ENCODE results near the gene NR4A1.

The NR4A1 gene

DNA sequence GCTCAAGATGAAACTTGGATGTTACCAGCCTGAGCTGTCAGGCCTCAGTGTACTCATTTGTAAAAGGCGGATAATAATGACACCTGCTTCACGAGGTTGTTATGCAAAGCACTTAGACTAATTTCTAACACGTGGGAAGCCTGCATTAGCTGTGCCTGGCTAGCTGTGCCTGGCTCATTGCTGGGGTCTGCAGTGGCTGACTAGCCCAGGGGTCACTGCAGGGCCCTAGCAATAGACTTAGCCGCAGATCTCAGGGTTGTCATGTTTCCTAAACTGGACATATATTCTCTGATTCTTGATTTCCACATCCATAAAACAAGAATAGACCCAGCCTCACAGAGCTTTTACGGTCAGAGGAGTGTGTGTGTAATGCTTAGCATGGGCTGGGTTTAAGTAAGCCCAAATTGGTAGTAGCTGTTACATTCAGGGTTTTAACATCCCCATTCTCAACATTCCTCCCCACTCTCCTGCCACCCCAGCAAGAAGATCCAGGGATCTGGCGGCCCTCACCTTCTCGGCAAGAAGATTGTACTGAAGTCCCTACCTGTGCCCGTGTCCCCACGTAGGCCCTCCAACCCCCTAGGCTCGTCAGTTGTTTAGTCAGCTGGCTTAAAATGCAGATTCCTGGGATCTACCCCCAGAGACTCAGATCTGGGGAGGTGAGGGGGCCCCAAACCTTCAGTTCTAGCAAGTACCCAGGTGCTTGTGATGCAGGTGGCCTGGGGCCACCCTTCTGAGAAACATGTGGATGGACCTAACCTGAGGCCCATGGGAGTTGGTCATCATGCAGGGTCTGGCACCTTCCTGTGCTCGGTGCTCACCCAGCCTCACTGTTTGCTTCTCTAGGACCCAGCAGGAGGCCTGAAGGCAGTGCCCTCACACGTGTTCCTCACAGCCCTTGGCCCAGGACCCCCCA lies 8.6 kb downstream of the NR4A1 start:
- no peak for FAIRE-seq

DNA sequence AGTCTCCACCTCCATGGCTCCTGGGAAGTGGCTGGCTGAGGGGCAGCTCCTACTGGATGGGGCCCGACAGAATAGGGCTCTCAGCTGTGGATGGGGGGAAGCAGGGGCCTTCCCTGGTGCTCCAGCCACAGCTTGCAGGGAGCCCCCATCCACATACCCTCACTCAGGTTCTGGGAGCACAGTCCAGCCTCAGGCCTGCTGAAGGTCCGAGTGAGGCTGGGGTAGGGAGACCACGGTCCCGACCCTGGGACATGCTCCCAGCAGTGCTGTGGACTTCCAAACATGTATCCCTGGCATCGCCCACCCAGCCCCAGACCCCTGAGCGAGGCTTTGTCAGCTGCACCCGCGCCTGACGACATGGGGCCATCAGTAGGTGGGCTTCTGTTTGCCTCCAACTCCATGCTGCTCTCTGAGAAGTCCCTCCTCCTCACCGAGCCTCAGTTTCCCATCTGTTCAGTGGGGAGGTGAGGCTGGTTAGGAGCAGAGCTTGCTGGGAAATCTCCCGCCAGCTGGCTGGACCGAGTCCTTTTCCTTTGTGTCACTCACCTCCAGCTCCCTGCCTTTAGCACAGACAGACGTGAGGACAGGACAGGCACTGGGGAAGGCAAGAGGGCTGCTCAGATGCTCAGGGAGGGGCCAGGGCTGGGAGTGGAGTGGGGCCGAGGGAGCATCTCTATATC lies 9.4 kb downstream of the NR4A1 start:
- no peak for FAIRE-seq

DNA sequence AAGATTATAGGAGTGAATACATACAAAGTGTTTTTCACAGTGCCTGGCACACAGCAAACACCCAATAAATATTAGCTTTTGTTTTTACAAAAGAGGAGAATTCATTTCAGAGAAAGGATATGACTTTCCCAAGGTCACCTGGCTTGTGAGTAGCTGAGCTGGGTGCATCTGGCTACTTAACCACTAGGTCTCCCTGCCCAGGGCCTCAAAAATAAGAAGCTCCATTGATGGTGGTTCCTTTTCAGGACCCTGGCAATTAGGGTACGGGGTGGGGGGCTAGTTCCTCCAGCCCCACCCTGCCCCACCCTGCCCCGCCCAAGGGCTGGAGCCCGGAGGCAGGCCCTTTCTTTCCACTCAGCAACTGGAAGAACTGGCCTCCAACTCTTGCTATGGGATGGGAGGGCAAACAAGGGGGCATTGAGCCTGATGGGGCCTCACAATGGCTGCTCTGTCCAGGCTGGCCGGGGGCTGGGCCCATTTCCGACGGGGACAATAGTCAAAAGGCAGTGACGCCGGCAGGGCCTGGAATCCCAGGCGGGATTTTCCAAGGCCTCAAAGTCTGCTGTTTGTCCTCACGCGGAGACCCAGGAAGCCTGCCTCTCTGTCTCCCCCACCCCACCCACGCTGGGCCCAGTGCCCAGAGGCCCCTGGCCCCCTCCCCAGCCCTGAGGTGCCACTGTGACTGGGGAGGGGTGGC lies 10.4 kb downstream of the NR4A1 start:
- FAIRE-seq = no peak

DNA sequence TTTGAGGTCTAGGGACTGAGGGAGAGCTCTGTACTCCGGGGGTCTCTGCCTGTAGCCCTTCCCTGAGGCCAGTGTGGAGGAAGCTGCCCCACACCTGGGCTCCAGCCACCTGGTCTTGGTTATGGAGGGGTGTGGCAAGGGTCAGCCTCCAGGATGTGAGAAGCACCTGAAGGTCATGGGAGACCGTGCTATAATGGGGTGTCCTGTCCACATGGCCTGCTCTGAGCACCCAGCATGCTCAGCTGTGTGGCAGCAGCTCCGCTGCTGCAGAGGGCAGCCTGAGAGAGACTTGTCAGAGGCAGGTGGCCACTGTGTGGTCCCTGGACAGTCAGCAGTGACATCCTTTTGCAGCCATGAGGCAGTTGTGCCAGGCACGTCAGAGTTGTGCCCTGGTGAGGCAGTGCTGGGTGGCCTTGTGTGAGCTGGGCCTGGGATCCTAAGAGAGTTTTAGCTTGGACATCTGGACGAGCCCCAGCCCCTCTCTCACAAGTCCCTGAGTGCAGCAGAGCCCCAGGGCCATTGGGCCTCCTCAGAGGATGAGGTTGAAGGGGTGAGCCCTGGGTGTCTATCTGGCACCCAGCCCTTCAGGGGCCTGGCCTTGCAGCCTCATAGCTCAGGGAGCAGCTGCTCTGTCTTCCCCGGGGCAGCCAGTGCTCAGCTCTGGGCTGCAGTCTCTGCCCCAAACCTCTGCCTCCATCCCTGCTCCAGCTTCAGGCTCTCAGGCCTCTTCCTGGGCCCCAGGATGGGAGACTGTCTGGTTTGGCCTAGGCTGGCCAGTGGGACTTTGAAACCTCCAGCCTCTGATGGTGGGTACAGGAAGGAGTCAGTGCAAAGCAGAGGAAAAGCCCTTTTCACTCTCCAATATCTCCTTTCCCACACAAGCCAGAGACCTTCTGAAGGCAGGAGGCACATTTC lies 11.2 kb downstream of the NR4A1 start:
- no peak for FAIRE-seq

DNA sequence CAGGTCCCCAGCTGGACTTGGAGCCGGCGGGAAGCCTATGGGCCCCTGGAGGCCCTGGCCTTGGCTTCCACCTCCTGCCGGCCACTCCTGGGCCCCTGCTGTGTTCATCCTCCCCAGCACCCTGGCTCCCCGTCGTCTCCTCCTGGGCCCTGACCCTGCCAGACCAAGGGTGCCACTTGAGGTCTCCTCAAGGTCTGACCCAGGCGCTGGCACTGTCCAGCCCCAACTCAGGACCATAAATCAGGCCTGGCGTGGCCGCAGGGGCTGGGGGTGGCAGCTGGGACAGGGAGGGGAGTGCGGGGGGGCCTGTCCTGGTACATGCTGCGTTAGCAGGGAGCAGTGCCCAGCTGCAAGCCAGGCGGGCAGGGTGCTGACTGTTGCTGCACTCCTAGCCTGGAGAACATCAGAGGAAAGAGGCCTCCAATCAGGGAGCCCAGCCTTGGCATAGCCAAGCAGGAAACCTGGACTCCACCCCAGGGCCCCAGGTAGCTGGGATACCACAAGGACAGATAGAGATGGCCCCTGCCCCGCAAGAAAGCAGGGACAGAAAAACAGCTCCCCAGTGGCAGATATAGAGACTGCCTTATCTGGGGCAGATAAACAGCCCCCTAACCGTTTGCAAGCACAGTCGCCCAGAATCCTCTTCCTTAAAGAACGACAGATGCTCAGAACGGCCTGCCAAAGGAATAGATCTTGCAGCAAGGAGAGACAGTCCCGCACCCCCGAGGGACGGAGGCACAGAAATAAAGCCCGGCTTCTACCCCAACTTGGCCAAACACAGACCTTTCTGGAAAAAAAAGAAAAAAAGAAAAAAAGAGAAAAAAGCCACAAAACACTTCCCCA lies 12.1 kb downstream of the NR4A1 start:
- no peak for FAIRE-seq

DNA sequence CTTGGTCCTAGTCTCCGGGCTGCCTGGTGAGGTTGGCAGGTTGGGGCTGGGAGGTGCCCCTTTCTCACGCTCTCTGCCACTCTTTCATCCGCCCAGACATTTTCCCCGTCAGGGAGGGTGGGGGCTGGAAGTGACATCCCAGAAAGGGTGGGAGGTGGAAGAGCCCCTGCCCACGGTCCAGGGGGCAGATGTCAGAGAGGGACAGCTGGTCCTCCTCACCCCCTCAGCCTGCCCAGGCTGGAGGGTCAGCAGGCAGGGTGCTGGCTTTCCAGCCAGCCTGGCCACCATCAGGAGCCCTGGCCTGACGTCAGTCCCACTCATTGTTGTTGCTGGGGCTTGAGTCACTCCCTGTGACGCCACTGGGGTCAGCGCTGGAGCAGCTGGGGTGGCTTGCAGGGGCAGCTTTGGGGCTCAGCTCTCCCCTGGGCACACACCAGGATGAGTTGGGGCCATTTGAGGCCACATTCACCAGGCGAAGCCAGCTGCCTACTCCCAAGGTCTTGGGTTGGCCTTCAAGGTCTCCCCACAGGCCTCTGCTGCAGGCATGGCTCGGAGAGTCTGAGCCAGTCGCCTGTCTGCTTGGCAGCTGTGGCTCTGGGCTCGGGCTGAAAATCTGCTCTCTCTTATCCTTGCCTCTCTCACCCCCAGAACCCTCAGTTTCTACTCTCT lies 12.9 kb downstream of the NR4A1 start:
- FAIRE-seq = no peak

DNA sequence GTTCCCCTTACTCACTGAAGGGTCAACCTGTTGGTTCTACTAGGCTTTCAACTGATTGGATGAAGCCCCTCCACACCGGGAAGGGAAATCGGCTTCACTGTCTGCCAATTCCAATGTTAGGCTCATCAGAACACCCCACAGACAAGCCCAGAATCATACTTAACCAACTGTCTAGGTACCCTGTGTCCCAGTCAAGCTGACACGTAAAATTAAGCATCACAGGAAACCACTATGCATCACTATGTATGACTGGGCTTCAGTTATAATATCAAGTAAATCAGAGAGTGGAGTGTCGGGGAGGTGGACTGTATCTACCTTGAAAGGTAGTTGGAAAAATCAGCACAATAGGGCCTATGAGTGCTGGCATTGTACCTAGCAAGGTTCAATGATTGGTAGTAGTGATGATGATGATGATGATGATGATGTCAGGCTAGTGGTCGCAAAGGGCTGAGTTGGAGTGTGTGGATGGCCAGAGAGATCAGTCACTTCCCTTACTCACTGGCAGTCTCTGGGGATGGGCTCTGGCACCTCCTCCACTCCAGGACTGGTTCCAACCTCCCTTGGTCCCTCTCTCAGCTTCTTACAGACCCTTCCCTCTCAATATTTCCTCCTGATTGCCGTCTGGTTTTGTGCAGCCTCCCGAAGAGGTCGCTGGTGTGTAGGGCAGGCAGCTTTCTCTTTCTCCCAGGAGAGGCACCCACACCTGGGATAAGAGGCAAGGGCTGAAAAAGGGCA lies 15.3 kb downstream of the NR4A1 start:
- FAIRE-seq = no peak

DNA sequence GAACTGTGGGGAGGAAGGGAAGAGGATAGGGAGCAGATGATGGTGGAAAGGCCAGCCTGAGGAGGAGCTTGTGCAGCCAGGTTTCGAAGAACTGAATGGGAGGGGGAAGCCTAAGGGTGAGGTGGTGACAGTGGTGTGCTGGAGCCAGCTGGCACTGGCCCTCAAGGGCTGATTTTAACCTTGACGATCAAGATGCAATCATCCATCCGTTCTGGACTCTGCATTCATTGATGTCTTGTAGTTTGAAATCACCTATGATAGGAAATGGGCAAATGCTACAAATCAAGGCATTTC lies 15.8 kb downstream of the NR4A1 start:
- FAIRE-seq = no peak

DNA sequence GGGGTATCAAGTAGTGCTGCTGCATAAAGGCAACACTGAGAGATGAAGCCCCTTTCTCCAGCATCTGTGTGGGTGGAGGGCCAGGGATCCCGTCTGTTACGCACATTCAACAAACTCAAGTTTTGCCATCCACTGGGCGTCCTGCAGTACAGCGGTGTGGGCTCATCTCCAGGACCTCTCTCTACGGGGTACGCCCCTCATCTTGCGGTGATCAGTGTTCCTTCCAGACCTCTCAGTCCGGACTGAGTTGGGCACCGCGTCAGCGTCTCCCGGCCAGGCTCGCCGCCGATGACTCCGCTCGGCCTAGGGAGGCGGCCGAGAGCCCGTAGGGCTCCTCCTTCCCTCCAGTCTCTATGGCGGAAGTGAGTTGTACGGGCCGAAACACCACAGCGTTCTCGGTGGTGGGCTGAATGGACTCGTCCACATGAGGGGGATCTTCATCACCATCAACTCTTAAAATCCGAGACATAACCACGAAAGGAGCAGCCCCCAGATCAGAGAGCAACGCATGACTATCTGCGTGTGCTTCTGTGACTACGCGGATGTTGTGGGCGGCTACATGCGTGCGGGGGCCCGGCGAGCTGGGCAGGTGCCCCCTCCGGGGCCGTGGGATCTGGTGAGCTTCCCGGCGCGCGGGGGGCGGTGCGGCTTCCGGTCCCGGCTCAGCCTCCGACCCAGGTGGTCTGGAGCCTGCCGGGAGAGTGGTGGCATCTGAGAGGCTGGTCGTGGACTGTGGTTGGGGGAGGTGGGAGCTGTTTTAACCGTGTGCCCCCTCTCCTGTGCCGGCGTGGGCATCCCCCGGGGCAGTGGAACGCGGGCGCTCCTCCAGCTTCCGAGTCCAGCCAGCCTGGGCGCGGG lies 18.3 kb downstream of the NR4A1 start, which contains the start of gene ATG101:
Gene ATG101 (plus strand): TSS at position 652 of the 858 bp plus-strand sequence. CDS start 3,673 bp downstream, outside the sequence.
- FAIRE-seq = peak; percentile 47

DNA sequence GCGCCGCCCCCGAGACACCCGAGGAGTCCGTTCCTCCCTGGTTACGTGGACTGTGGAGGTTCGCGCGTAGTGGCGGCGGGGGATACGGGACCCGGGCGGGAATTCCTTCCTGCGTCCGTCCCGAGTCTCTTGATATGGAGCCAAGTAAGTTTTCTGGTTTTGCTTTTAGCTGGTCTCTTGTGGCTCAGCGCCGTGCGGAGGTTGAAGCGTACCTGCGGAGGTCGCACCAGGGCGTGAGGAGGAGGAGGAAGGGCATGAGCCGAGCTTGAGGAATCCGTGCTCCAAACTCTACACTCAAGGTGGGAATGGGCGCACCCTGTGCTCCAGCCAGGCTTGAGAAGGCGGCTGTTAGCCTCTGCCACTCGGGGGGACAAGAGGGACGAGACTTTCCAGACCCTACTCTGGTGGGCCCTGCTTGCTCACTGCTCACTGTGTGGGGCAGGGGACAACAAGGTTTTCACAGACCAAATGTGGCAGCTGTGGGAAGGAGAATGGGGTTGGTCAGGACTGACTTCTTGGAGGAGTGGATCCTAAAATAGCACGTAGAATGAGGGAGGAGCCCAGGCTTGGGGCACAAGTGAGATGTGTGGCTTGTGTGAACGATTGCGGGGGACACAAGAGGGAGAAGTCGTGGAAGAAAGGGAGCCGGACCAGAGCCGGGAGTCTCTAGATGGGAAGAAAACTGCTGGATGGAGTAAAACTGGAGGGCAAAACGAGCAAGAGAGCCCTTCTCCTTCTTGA lies 19.1 kb downstream of the NR4A1 start:
- FAIRE-seq = no peak

DNA sequence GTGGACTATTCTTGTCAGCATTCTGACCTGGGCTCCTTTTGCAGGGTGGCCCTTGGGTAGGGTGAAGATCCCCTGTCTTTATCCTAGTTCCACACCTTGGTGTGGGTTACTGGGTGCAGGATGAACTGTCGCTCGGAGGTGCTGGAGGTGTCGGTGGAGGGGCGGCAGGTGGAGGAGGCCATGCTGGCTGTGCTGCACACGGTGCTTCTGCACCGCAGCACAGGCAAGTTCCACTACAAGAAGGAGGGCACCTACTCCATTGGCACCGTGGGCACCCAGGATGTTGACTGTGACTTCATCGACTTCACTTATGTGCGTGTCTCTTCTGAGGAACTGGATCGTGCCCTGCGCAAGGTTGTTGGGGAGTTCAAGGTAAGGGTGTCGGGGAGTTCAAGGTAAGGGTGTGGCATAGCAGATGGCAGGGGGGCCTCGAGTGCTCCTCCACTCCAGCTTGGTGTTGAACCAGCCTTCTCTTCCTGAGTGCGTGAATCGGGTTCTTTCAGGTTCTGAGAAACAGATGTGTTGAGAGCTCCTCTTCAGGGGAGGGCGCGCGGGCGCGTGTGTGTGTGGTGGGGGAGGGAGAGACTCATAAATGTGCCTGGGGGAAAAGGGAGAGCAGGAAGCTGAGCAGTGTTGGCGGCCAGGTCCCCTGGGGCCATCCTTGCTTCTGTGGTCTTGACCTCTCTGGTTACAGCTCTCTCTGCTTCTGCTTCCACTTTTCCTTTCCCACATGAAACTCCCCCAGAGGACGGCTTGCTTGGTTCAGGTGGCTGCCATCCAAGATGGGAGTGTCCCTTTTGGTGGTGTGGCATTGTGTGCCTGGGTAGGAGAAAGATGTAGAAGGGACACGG lies 22.5 kb downstream of the NR4A1 start:
- no peak for FAIRE-seq

DNA sequence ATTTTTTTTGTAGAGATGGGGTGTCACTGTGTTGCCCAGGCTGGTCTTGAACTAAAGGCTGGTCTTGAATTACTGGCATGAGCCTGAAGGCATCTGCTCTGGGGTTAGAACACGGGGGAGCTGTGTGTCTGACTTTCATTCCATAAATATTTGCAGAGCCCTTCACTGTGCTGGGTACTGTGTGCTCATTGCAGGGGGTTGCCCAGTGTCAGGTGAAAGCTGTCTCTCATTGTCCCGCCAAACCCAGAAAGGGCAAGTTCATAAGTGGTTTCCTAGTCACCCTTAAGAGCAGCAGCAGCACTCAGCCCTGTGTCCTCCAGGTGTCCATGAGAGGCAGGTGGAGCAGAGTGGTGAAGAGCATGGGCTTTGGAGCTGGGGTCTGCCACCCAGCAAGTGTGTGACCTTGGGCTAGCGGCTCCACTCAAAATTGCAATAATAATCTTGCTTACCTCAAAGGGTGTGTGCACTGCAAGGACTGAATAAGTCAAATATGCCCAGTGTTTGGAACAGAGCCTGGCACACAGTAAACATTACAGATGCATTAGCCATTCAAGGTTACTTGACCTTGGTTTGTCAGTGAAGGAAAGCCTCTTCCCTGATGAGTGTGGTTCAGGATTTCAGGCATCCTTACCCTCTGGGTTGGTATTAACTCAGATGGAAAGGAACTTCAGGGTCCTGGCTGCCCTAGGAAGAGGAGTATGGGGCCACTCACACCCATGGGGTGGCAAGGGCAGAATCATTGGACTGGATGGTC lies 23.9 kb downstream of the NR4A1 start:
- no peak for FAIRE-seq

DNA sequence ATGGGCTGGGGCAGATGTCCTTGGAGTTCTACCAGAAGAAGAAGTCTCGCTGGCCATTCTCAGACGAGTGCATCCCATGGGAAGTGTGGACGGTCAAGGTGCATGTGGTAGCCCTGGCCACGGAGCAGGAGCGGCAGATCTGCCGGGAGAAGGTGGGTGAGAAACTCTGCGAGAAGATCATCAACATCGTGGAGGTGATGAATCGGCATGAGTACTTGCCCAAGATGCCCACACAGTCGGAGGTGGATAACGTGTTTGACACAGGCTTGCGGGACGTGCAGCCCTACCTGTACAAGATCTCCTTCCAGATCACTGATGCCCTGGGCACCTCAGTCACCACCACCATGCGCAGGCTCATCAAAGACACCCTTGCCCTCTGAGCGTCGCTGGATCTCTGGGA lies 25.6 kb downstream of the NR4A1 start:
- FAIRE-seq = no peak

DNA sequence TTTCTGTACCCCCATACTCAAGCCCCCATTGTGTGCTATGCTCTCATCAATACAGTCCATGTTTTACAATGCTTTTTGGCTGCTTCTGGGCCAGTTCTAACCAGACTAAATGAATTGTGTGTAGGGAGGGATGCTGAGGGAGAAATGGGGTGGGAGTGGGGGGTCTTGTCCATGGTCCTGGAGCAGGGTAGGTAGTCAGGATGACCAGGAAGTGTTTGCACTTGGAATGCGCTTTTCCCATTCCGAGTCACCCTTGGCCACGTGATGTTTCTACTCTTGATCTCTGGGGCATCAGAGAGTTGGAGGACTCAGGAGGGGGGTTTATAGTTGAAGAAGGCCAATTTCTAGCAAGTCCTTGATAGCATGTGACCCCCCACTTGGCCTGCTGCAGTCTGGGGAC lies 27.0 kb downstream of the NR4A1 start:
- FAIRE-seq = no peak

DNA sequence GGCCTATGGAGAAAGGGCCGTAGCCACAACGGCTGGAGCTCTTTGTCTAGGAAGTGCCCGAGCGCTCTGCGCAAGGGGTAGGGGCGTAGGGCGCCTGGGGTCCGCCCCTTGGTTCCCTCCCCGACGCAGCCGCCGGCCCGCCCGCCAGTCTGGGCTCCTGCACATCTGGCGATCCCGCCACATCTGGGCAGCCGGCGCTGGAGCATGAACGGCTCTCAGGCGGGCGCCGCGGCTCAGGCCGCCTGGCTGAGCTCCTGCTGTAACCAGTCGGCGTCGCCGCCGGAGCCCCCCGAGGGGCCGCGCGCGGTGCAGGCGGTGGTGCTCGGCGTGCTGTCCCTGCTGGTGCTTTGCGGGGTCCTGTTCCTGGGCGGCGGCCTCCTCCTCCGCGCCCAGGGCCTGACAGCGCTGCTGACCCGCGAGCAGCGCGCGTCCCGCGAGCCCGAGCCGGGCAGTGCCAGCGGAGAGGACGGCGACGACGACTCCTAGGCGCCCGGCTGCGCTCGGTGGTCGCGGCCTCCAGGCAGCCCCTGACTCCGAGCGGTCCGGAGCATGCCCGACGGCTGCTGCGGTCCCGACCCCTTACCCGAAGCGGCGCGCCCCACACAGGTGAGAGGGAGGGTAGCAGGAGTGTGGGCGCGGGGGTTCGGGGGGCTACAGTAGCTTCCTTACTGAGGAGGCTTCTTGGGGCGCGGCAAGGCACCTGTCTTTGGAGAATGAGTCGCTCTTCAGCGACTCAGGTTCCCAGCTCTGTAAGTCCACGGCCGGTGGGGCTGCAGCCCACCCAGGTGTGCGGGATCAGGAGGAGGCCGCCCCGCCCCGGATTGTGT lies 28.5 kb downstream of the NR4A1 start, which contains the start of gene SMIM41:
Gene SMIM41 (plus strand): TSS at position 129 of the 827 bp plus-strand sequence. CDS start 76 bp downstream, at position 205.
- FAIRE-seq = no peak
